HL-60/S4 treated with phorbol 12-myristate 13-acetate at 8.2 ng/mL for 4 days and 3 days (cell line): Measurements from ENCODE around the gene FOXN3.

Source experiments
- in situ Hi-C: fragments of 300-500 bp; cut with MboI; formaldehyde crosslinking; loops from 2 replicates; pipeline ENCODE4 v1.15.0; 2022; ENCODE audit warnings: low sequenced_read_pairs

The FOXN3 gene

GRCh38 chr14:89178800-89179535 lies 238.1 kb downstream of the FOXN3 start:
- in situ Hi-C loops: no loop called here

- in situ Hi-C loops: no loop called here
Measured at GRCh38 chr14:89178376-89178775, 238.7 kb downstream of the FOXN3 start.

- in situ Hi-C loops: no loop called here
Measured at GRCh38 chr14:89175881-89176799, 240.9 kb downstream of the FOXN3 start.

GRCh38 chr14:89171628-89172027 lies 245.4 kb downstream of the FOXN3 start:
- in situ Hi-C loops: loop anchor here (25.0 kb wide), 2 partner anchors 591 to 741 kb away; no protein-coding TSS in a partner anchor

GRCh38 chr14:89171168-89171567 lies 245.9 kb downstream of the FOXN3 start:
- in situ Hi-C loops: loop anchor here (25.0 kb wide), 2 partner anchors 591 to 741 kb away; no protein-coding TSS in a partner anchor

- in situ Hi-C loops: loop anchor here (25.0 kb wide), 2 partner anchors 595 to 745 kb away; no protein-coding TSS in a partner anchor
Measured at GRCh38 chr14:89167705-89168104, 249.3 kb downstream of the FOXN3 start.

GRCh38 chr14:89166633-89167032 lies 250.4 kb downstream of the FOXN3 start:
- in situ Hi-C loops: loop anchor here (25.0 kb wide), 2 partner anchors 596 to 746 kb away; no protein-coding TSS in a partner anchor

GRCh38 chr14:89165189-89166181 lies 251.5 kb downstream of the FOXN3 start:
- in situ Hi-C loops: loop anchor here (25.0 kb wide), 2 partner anchors 597 to 747 kb away; no protein-coding TSS in a partner anchor

GRCh38 chr14:89164168-89165073 lies 252.6 kb downstream of the FOXN3 start:
- in situ Hi-C loops: loop anchor here (25.0 kb wide), 2 partner anchors 598 to 748 kb away; no protein-coding TSS in a partner anchor

GRCh38 chr14:89163031-89163636 lies 253.9 kb downstream of the FOXN3 start:
- in situ Hi-C loops: loop anchor here (25.0 kb wide), 2 partner anchors 599 to 749 kb away; no protein-coding TSS in a partner anchor

GRCh38 chr14:89162586-89162985 lies 254.4 kb downstream of the FOXN3 start:
- in situ Hi-C loops: loop anchor here (25.0 kb wide), 2 partner anchors 600 to 750 kb away; no protein-coding TSS in a partner anchor

GRCh38 chr14:89160437-89160836 lies 256.6 kb downstream of the FOXN3 start:
- in situ Hi-C loops: loop anchor here (25.0 kb wide), 2 partner anchors 602 to 752 kb away; no protein-coding TSS in a partner anchor

GRCh38 chr14:89158701-89159100 lies 258.3 kb downstream of the FOXN3 start:
- in situ Hi-C loops: loop anchor here (25.0 kb wide), 2 partner anchors 604 to 754 kb away; no protein-coding TSS in a partner anchor

- in situ Hi-C loops: loop anchor here (25.0 kb wide), 2 partner anchors 604 to 754 kb away; no protein-coding TSS in a partner anchor
Measured at GRCh38 chr14:89158104-89158503, 258.9 kb downstream of the FOXN3 start.

- in situ Hi-C loops: loop anchor here (25.0 kb wide), 2 partner anchors 607 to 757 kb away; no protein-coding TSS in a partner anchor
Measured at GRCh38 chr14:89155491-89155890, 261.5 kb downstream of the FOXN3 start.

GRCh38 chr14:89151693-89152092 lies 265.3 kb downstream of the FOXN3 start:
- in situ Hi-C loops: loop anchor here (25.0 kb wide), 2 partner anchors 611 to 761 kb away; no protein-coding TSS in a partner anchor

GRCh38 chr14:89146274-89146673 lies 270.8 kb downstream of the FOXN3 start:
- in situ Hi-C loops: no loop called here

- in situ Hi-C loops: no loop called here
Measured at GRCh38 chr14:89144642-89145041, 272.4 kb downstream of the FOXN3 start.
